Neural crest cell (in vitro differentiated cells): ENCODE data around the gene RAPGEF5. TPM values are rescaled to one million over a fixed set of nuclear protein-coding genes. Genes with fewer than 3 reads are reported as not detected.

Experiments used
- DNase-seq: peaks from one replicate; pipeline ENCODE4 v3.0.0; 2021; ENCODE audit warnings: low read depth, mixed read lengths, low spot score
- H3K27ac Mint-ChIP-seq: one replicate; pipeline ENCODE4 v1.8.0; 2021; ENCODE audit warnings: mild to moderate bottlenecking, mixed read lengths; ENCODE audit not compliant: unreplicated experiment
- H3K27me3 Mint-ChIP-seq: 2 replicates; pipeline ENCODE4 v1.8.0; 2021; ENCODE audit warnings: low read depth, mild to moderate bottlenecking, mixed read lengths
- H3K36me3 Mint-ChIP-seq: 2 replicates; pipeline ENCODE4 v1.8.0; 2021; ENCODE audit warnings: low read depth, mild to moderate bottlenecking, mixed read lengths
- H3K4me1 Mint-ChIP-seq: 2 replicates; pipeline ENCODE4 v1.8.0; 2021; ENCODE audit warnings: mixed read lengths
- H3K4me3 Mint-ChIP-seq: one replicate; pipeline ENCODE4 v1.8.0; 2021; ENCODE audit warnings: mild to moderate bottlenecking, mixed read lengths
- H3K9me3 Mint-ChIP-seq: 2 replicates; pipeline ENCODE4 v1.8.0; 2021; ENCODE audit warnings: mixed read lengths
- CTCF ChIP-seq: fragments of 200-600 bp; sonication (generic); conservative IDR thresholded peaks from 2 replicates; pipeline ENCODE4 v1.5.0; 2021; ENCODE audit warnings: antibody characterized with exemption, mild to moderate bottlenecking
- total RNA-seq: library from RNA; stranded (reverse); gene quantifications from 2 replicates; pipeline ENCODE4 v1.2.1, GENCODE V29; 2021

Gene RAPGEF5
- total RNA-seq, 1 donor from 2014 or later = 6.0 TPM

- no peak for TF ChIP-seq CTCF
- H3K9me3 Mint-ChIP-seq = no peaks in the 10 kb centered on the region
- peak overlapping the region; percentile 35 for H3K27ac Mint-ChIP-seq
- no peaks in the 10 kb centered on the region for H3K36me3 Mint-ChIP-seq
- no peak for DNase-seq
- no peak overlapping the region for H3K4me3 Mint-ChIP-seq
- H3K27me3 Mint-ChIP-seq = no peaks in the 10 kb centered on the region
- H3K4me1 Mint-ChIP-seq = peaks cover 15% of the 10 kb centered on the region
Measured at GRCh38 chr7:22200777-22201176, 156.2 kb downstream of the RAPGEF5 start.

GRCh38 chr7:22200238-22200637 lies 156.7 kb downstream of the RAPGEF5 start:
- Mint-ChIP-seq H3K27ac (no peak overlapping the region), H3K36me3 (no peaks in the 10 kb centered on the region), H3K4me1 (peaks cover 21% of the 10 kb centered on the region), H3K4me3 (no peak overlapping the region), H3K9me3 (no peaks in the 10 kb centered on the region), H3K27me3 (no peaks in the 10 kb centered on the region)
- TF ChIP-seq CTCF = no peak
- DNase-seq = no peak

- no peak for DNase-seq
- Mint-ChIP-seq H3K27me3 (no peaks in the 10 kb centered on the region), H3K4me3 (no peak overlapping the region), H3K4me1 (peaks cover 49% of the 10 kb centered on the region), H3K27ac (no peak overlapping the region), H3K36me3 (no peaks in the 10 kb centered on the region), H3K9me3 (no peaks in the 10 kb centered on the region)
- TF ChIP-seq CTCF = no peak
Measured at GRCh38 chr7:22197376-22197775, 159.6 kb downstream of the RAPGEF5 start.

GRCh38 chr7:22196429-22196828 lies 160.5 kb downstream of the RAPGEF5 start:
- H3K36me3 Mint-ChIP-seq = no peaks in the 10 kb centered on the region
- no peak for TF ChIP-seq CTCF
- H3K9me3 Mint-ChIP-seq = no peaks in the 10 kb centered on the region
- no peak overlapping the region for H3K27ac Mint-ChIP-seq
- no peaks in the 10 kb centered on the region for H3K27me3 Mint-ChIP-seq
- H3K4me3 Mint-ChIP-seq = no peak overlapping the region
- no peak for DNase-seq
- peaks cover 51% of the 10 kb centered on the region for H3K4me1 Mint-ChIP-seq

GRCh38 chr7:22195397-22196172 lies 161.4 kb downstream of the RAPGEF5 start:
- Mint-ChIP-seq H3K9me3 (no peaks in the 10 kb centered on the region), H3K27me3 (no peaks in the 10 kb centered on the region), H3K4me3 (no peak overlapping the region), H3K4me1 (peaks cover 44% of the 10 kb centered on the region), H3K36me3 (no peaks in the 10 kb centered on the region), H3K27ac (no peak overlapping the region)
- no peak for TF ChIP-seq CTCF
- no peak for DNase-seq
